ENCODE results near the gene KRT14. TPM values are rescaled to one million over a fixed set of nuclear protein-coding genes. Genes with fewer than 3 reads are reported as not detected.

KRT14 gene
- total RNA-seq, 1 experiment from 2014 or later: 0.15 TPM

DNA sequence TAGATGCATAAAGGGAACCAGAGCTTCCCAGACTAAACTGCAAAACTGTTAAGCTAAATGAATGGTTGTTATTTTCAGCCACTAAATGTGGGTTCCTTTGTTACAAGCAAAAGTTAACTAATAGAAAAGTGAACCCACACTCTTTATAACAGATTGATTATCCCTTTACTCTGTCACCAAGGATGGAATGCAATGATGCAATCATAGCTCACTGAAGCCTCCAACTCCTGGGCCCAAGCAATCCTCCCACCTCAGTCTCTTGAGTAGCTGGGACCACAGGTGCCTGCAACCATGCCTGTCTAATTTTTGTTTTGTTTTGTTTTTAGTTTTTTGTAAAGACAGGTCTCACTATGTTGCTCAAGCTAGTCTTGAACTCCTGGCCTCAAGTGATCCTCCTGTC, 21.4 kb downstream of the KRT14 start:
- Histone ChIP-seq H3K4me3 (ENCODE audit: low read length) (no peak overlapping the region), H4K20me1 (ENCODE audit: low read length) (no peaks in the 10 kb centered on the region), H3K9me2 (replicated peaks; ENCODE audit: low read length) (no peaks in the 10 kb centered on the region), H3K9me3 (ENCODE audit: low read length) (no peaks in the 10 kb centered on the region), H3K27me3 (ENCODE audit: low read length) (no peaks in the 10 kb centered on the region), H3K79me2 (ENCODE audit: low read length) (no peaks in the 10 kb centered on the region), H3K36me3 (ENCODE audit: low read depth, low read length) (no peaks in the 10 kb centered on the region), H3K9ac (ENCODE audit: low read length) (no peak overlapping the region), H3K27ac (ENCODE audit: low read length) (no peak overlapping the region), H3K4me2 (ENCODE audit: low read length) (no peak overlapping the region), H2AFZ (ENCODE audit: low read length) (no peak overlapping the region), H3K4me1 (ENCODE audit: insufficient read depth, low read length) (no peaks in the 10 kb centered on the region), H3F3A (ENCODE audit: low read length, unreplicated experiment) (no peaks in the 10 kb centered on the region)
- ChIA-PET CTCF (interaction anchor here (0.5 to 1.4 kb wide), 3 partner anchors 16 to 205 kb away, joined by 3 to 4 read pairs (median 3); no protein-coding TSS in a partner anchor), POLR2A (ENCODE audit: unreplicated experiment) (no interaction called here)
- DNase-seq: no peak
- no peak for TF ChIP-seq EZH2 (IDR thresholded peaks at IDR 0.05; ENCODE audit: low read length, unreplicated experiment)
- TF ChIP-seq, protein P1, sequence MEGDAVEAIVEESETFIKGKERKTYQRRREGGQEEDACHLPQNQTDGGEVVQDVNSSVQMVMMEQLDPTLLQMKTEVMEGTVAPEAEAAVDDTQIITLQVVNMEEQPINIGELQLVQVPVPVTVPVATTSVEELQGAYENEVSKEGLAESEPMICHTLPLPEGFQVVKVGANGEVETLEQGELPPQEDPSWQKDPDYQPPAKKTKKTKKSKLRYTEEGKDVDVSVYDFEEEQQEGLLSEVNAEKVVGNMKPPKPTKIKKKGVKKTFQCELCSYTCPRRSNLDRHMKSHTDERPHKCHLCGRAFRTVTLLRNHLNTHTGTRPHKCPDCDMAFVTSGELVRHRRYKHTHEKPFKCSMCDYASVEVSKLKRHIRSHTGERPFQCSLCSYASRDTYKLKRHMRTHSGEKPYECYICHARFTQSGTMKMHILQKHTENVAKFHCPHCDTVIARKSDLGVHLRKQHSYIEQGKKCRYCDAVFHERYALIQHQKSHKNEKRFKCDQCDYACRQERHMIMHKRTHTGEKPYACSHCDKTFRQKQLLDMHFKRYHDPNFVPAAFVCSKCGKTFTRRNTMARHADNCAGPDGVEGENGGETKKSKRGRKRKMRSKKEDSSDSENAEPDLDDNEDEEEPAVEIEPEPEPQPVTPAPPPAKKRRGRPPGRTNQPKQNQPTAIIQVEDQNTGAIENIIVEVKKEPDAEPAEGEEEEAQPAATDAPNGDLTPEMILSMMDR (conservative IDR thresholded peaks at IDR 0.05; ENCODE audit: low read depth, low read length): no peak
- TF ChIP-seq EZH2phosphoT487 (IDR thresholded peaks at IDR 0.05; ENCODE audit: borderline replicate concordance, low read length): no peak
- intact Hi-C loops (cut with micrococcal nuclease): no loop called here
- ATAC-seq: no peak
- BruUV-seq (replicated peaks): no TSS peak

DNA sequence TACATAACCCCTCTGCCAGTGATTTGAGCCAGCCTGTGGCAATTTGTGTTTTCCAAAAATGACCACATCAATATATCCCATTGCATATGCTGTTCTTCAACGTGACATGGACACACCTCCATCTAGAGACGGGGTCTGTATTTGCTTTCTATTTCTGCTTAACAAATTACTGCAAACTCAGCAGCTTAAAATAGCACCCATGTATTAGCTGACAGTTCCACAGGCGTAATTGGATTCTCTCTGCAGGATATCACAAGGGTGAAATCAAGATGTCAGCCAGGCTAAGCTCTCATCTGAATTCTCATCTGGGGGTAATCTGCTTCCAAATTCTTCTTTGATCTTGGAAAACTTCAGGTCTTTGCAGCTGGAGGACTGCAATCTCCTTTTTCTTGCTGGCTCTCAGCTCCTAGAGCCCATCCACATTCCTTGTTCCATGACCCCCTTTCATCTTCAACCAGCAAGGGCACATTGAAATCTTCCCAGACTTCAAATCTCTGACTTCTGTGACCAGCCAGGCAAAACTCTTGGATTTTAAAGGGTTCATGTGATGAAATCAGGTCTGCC, 23.0 kb downstream of the KRT14 start:
- POLR2A ChIA-PET (ENCODE audit: unreplicated experiment): no interaction called here
- Histone ChIP-seq H2AFZ (ENCODE audit: low read length) (no peak overlapping the region), H3K79me2 (ENCODE audit: low read length) (no peaks in the 10 kb centered on the region), H3K9me2 (replicated peaks; ENCODE audit: low read length) (no peaks in the 10 kb centered on the region), H3K36me3 (ENCODE audit: low read depth, low read length) (no peaks in the 10 kb centered on the region), H3K27me3 (ENCODE audit: low read length) (no peaks in the 10 kb centered on the region), H3K27ac (ENCODE audit: low read length) (no peak overlapping the region), H3F3A (ENCODE audit: low read length, unreplicated experiment) (no peaks in the 10 kb centered on the region), H3K4me2 (ENCODE audit: low read length) (no peak overlapping the region), H3K4me1 (ENCODE audit: insufficient read depth, low read length) (no peaks in the 10 kb centered on the region), H3K9me3 (ENCODE audit: low read length) (no peaks in the 10 kb centered on the region), H3K4me3 (ENCODE audit: low read length) (no peak overlapping the region), H4K20me1 (ENCODE audit: low read length) (no peaks in the 10 kb centered on the region), H3K9ac (ENCODE audit: low read length) (no peak overlapping the region)
- BruUV-seq (replicated peaks): no TSS peak
- TF ChIP-seq EZH2 (IDR thresholded peaks at IDR 0.05; ENCODE audit: low read length, unreplicated experiment) (no peak), EZH2phosphoT487 (IDR thresholded peaks at IDR 0.05; ENCODE audit: borderline replicate concordance, low read length) (no peak)
- TF ChIP-seq, protein P1 (conservative IDR thresholded peaks at IDR 0.05; ENCODE audit: low read depth, low read length): no peak
- CTCF ChIA-PET: no interaction called here
- ATAC-seq (no peak), DNase-seq (no peak)
- intact Hi-C loops (cut with micrococcal nuclease): no loop called here

DNA sequence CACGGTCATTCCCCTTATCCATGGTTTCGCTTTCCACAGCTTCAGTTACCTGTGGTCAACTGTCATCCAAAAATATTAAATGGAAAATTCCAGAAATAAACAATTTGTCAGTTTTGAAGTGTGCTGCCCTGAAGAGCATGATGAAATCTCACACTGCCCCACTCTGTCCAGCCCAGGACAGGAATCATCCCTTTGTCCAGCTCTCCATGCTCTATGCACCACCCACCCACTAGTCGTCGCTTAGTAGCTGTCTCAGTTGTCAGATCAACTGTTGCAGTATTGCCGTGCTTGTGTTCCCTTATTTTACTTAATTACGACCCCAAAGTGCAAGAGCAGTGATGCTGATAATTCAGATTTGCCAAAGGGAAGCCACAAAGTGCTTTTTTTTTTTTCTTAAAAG, 25.1 kb downstream of the KRT14 start:
- BruUV-seq (replicated peaks): no TSS peak
- Histone ChIP-seq H3K27me3 (ENCODE audit: low read length) (no peaks in the 10 kb centered on the region), H3F3A (ENCODE audit: low read length, unreplicated experiment) (no peaks in the 10 kb centered on the region), H3K9me2 (replicated peaks; ENCODE audit: low read length) (no peaks in the 10 kb centered on the region), H3K36me3 (ENCODE audit: low read depth, low read length) (no peaks in the 10 kb centered on the region), H3K79me2 (ENCODE audit: low read length) (no peaks in the 10 kb centered on the region), H3K9ac (ENCODE audit: low read length) (no peak overlapping the region), H3K27ac (ENCODE audit: low read length) (no peak overlapping the region), H2AFZ (ENCODE audit: low read length) (no peak overlapping the region), H3K9me3 (ENCODE audit: low read length) (no peaks in the 10 kb centered on the region), H3K4me3 (ENCODE audit: low read length) (no peak overlapping the region), H4K20me1 (ENCODE audit: low read length) (no peaks in the 10 kb centered on the region), H3K4me1 (ENCODE audit: insufficient read depth, low read length) (no peaks in the 10 kb centered on the region), H3K4me2 (ENCODE audit: low read length) (no peak overlapping the region)
- ChIA-PET POLR2A (ENCODE audit: unreplicated experiment) (no interaction called here), CTCF (no interaction called here)
- intact Hi-C loops (cut with micrococcal nuclease): no loop called here
- ATAC-seq (no peak), DNase-seq (no peak)
- TF ChIP-seq EZH2phosphoT487 (IDR thresholded peaks at IDR 0.05; ENCODE audit: borderline replicate concordance, low read length) (no peak), EZH2 (IDR thresholded peaks at IDR 0.05; ENCODE audit: low read length, unreplicated experiment) (no peak)
- TF ChIP-seq, protein P1 (conservative IDR thresholded peaks at IDR 0.05; ENCODE audit: low read depth, low read length): no peak
